GM10248 (cell line): Measurements from ENCODE around the gene CNTN6.
A peak's percentile ranks its signal among the peaks of the same experiment; 100 is the strongest.

ENCODE experiments used
- CTCF ChIA-PET: fragments of 300-600 bp; sonication (Branson Sonifier 250); formaldehyde crosslinking; extraction: SDS; loops from one replicate; lab custom pipeline; 2021; ENCODE audit warnings: antibody characterized with exemption; lab: Yijun Ruan, JAX
- POLR2A ChIA-PET: fragments of 350-650 bp; sonication (Branson Sonifier 250); formaldehyde crosslinking; extraction: SDS; loops from one replicate; lab custom pipeline; 2020; ENCODE audit warnings: antibody characterized with exemption; lab: Yijun Ruan, JAX
- DNase-seq: peaks from one replicate; pipeline ENCODE4 v3.0.0; 2012; ENCODE audit errors: extremely low spot score
- CTCF ChIP-seq: IDR thresholded peaks from 2 replicates; pipeline ENCODE4 v1.5.1; 2012; ENCODE audit warnings: mild to moderate bottlenecking, low read depth; ENCODE audit errors: extremely low read depth, missing control alignments, control extremely low read depth

Gene CNTN6

DNA sequence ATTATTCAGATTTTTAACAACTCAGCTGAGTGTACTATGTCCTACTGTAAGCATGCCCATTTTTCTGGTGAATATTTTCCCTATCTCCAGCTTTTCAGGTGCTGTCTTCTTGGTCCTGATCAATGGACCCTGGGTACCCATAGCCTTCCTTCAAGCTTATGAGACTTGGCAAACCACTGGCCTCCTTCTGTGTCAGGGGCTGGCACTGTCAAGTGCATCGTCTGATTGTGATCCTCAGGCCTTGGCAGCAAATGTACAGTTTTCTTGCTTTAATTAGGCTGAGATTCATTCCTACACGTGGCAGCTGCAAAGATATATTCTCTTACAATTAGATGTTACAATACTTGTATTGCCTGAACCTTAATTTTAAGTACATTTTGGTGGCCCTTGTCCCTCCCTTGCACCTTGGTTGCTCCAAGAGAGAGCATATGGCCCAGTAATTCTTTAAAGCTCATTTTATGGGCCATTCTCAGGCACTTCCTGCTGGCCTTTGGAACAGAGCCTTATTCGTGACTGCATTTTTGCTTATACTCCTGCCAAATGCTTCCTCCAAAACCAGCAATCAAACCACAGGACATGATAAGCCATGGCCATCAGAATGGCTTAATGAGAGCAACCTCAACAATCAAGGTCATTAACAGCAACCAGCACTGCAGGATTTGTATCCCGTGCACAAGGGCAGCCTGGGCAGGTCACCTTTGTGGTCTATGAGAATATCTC is 179.9 kb downstream of the CNTN6 start:
- ChIA-PET CTCF (interaction anchor here (1.3 kb wide), 1 partner anchor 13 kb away, joined by 3 read pairs; no protein-coding TSS in a partner anchor), POLR2A (no interaction called here)
- TF ChIP-seq CTCF = no peak
- DNase-seq = no peak

DNA sequence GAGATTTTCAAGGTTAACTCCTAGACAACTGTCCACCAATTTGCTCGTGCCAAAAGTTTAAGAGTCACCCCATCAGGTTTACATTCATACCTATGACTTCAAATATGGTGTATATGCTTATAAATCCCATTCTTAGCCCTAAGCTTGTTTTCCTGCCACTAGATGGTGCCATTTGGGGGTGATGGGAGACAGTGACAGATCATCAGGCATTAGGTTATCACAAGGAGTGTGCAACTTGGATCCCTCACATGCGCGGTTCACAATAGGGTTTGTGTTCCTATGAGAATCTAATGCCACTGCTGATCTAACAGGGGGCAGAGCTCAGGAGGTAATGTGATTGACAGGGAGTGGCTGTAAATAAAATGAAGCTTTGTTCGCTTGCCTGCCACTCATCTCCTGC is 182.7 kb downstream of the CNTN6 start:
- no peak for DNase-seq
- ChIA-PET CTCF (interaction anchor here (0.8 to 1.3 kb wide), 5 partner anchors 9 to 1581 kb away, joined by 3 to 5 read pairs (median 3); no protein-coding TSS in a partner anchor), POLR2A (no interaction called here)
- peak; percentile 47 for TF ChIP-seq CTCF

DNA sequence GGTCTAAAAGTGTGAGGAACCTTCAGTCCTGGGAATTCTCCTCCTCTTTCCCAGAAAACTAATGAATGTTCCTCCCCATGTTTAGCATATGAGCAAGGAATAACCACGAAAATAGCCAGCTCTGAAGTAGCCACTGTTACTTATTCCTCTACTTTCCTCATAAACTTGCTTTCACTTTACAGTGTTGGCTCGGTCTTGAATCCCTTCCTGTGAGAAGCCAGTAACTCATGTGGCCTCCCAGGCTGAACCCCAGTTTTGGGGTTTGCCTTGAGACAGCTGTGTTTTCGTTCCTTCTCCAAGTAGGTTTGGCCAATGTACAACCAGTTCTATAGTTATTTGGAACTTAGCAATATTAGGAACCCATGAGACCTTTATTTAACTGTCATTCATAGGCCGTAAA is 195.0 kb downstream of the CNTN6 start:
- ChIA-PET CTCF (interaction anchor here (1.2 to 1.6 kb wide), 2 partner anchors 12 to 15 kb away, joined by 3 to 5 read pairs; no protein-coding TSS in a partner anchor), POLR2A (no interaction called here)
- no peak for TF ChIP-seq CTCF
- no peak for DNase-seq

DNA sequence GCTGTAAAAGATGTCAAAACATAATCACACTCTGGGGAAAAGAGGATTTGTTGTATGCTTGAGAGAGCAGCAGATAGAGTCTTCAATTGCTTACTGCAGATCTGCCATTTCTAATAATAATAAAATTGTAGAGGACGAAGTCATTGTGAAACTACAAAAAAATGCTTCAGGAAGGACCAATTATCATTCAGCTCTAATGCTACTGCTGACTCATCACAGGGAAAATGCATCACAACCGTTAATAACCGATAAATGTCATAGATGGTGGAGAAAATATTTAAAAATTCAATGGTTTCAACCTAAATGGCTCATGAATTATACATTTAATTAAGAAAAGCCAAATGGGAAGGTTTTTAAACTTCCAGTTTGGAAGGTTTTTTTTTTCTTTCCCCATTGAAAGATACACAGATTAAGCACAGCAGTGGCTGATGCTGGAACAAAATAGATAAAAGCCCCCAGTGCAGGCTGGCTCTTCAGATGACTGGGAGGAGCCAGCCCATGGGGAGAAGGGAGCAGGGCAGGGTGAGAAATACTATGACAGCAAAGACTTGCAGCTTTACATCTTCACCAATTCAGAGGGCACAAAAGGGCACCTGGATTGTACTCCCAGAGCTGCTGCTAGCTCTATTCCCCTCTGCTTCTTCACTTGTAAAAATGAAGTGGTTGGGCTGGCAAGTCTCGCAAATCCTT is 196.1 kb downstream of the CNTN6 start:
- ChIA-PET POLR2A (no interaction called here), CTCF (interaction anchor here (1.6 kb wide), 1 partner anchor 13 kb away, joined by 5 read pairs; no protein-coding TSS in a partner anchor)
- TF ChIP-seq CTCF = no peak
- DNase-seq = no peak

- POLR2A ChIA-PET = no interaction called here
- DNase-seq = no peak
- CTCF ChIA-PET = interaction anchor here (1.1 to 1.2 kb wide), 2 partner anchors 26 to 33 kb away, joined by 3 read pairs; no protein-coding TSS in a partner anchor
- TF ChIP-seq CTCF = no peak
Measured at GRCh38 chr3:1292571-1293071, 199.8 kb downstream of the CNTN6 start.

GRCh38 chr3:1294586-1294985 is 201.8 kb downstream of the CNTN6 start:
- no peak for TF ChIP-seq CTCF
- no peak for DNase-seq
- ChIA-PET POLR2A (no interaction called here), CTCF (interaction anchor here (1.8 kb wide), 1 partner anchor 10 kb away, joined by 5 read pairs; no protein-coding TSS in a partner anchor)
